HUES64 (cell line): ENCODE data around the gene MSI2.

Experiments
- H3K27ac ChIP-seq: 2 replicates; pipeline ENCODE4 v1.7.0; 2013; ENCODE audit warnings: low read depth, low read length, inconsistent platforms
- H3K27me3 ChIP-seq: 2 replicates; pipeline ENCODE4 v1.6.1; 2013; ENCODE audit warnings: mild to moderate bottlenecking, low read length; ENCODE audit not compliant: insufficient read depth
- H3K36me3 ChIP-seq: 2 replicates; pipeline ENCODE4 v1.6.1; 2013; ENCODE audit warnings: mild to moderate bottlenecking, low read length; ENCODE audit not compliant: insufficient read depth
- H3K4me1 ChIP-seq: 2 replicates; pipeline ENCODE4 v1.6.1; 2013; ENCODE audit warnings: mild to moderate bottlenecking, low read length, moderate library complexity; ENCODE audit not compliant: insufficient read depth
- H3K4me3 ChIP-seq: 2 replicates; pipeline ENCODE4 v1.5.1; 2013; ENCODE audit warnings: mild to moderate bottlenecking, low read length, moderate library complexity
- H3K9ac ChIP-seq: 2 replicates; pipeline ENCODE4 v1.6.1; 2013; ENCODE audit warnings: mild to moderate bottlenecking, low read depth, low read length
- H3K9me3 ChIP-seq: 2 replicates; pipeline ENCODE4 v1.6.1; 2013; ENCODE audit warnings: low read depth, low read length; ENCODE audit not compliant: insufficient read depth
- WGBS: fragments of 150-250, 120-280 bp; methylation state at CpG from one replicate; pipeline ENCODE4 v1.1.7; 2013; ENCODE audit warnings: missing lambda C conversion rate; 5-methylcytosine and 5-hydroxymethylcytosine counted together

MSI2 gene

GRCh38 chr17:57445772-57446472, 189.6 kb downstream of the MSI2 start:
- Histone ChIP-seq H3K9me3 (no peaks in the 10 kb centered on the region), H3K9ac (no peak overlapping the region), H3K36me3 (no peaks in the 10 kb centered on the region), H3K4me3 (no peak overlapping the region), H3K4me1 (peaks cover 15% of the 10 kb centered on the region), H3K27ac (no peak overlapping the region), H3K27me3 (no peaks in the 10 kb centered on the region)
- 91% methylated on average over 17 of the region's 17 CpGs for whole genome bisulfite sequencing

- H3K4me3 ChIP-seq, result no peak overlapping the region
- 95% methylated on average over 10 of the region's 10 CpGs for WGBS
- no peak overlapping the region for H3K27ac ChIP-seq
- H3K27me3 ChIP-seq, result no peaks in the 10 kb centered on the region
- no peaks in the 10 kb centered on the region for H3K36me3 ChIP-seq
- H3K9me3 ChIP-seq, result no peaks in the 10 kb centered on the region
- no peak overlapping the region for H3K9ac ChIP-seq
- 0 out of 2 replicates have a peak, but pooled peaks cover 5% of the 10 kb centered on the region for H3K4me1 ChIP-seq
These were observed 191.2 kb downstream of the MSI2 start for GRCh38 chr17:57447357-57447989.

- Histone ChIP-seq H3K4me1 (0 out of 2 replicates have a peak, but pooled peaks cover 5% of the 10 kb centered on the region), H3K9me3 (no peaks in the 10 kb centered on the region), H3K4me3 (no peak overlapping the region), H3K27me3 (no peaks in the 10 kb centered on the region), H3K9ac (no peak overlapping the region), H3K36me3 (no peaks in the 10 kb centered on the region), H3K27ac (no peak overlapping the region)
- 95% methylated on average over 10 of the region's 10 CpGs for WGBS
These were observed 191.9 kb downstream of the MSI2 start for GRCh38 chr17:57447990-57448758.

- Histone ChIP-seq H3K36me3 (no peaks in the 10 kb centered on the region), H3K4me1 (0 out of 2 replicates have a peak, but pooled peaks cover 5% of the 10 kb centered on the region), H3K4me3 (no peak overlapping the region), H3K9me3 (no peaks in the 10 kb centered on the region), H3K27me3 (no peaks in the 10 kb centered on the region), H3K9ac (no peak overlapping the region), H3K27ac (no peak overlapping the region)
- WGBS, result 94% methylated on average over 7 of the region's 7 CpGs
These were observed 192.5 kb downstream of the MSI2 start for GRCh38 chr17:57448759-57449283.

- WGBS, result 95% methylated on average over 8 of the region's 8 CpGs
- no peak overlapping the region for H3K4me3 ChIP-seq
- no peaks in the 10 kb centered on the region for H3K27me3 ChIP-seq
- H3K9me3 ChIP-seq, result no peaks in the 10 kb centered on the region
- H3K4me1 ChIP-seq, result peaks cover 4% of the 10 kb centered on the region; the same call in 1 of the 2 replicates
- H3K9ac ChIP-seq, result no peak overlapping the region
- no peak overlapping the region for H3K27ac ChIP-seq
- H3K36me3 ChIP-seq, result no peaks in the 10 kb centered on the region
These were observed 194.9 kb downstream of the MSI2 start for GRCh38 chr17:57451191-57451590.

GRCh38 chr17:57451643-57452042, 195.3 kb downstream of the MSI2 start:
- Histone ChIP-seq H3K9me3 (no peaks in the 10 kb centered on the region), H3K27me3 (no peaks in the 10 kb centered on the region), H3K4me3 (no peak overlapping the region), H3K4me1 (peaks cover 4% of the 10 kb centered on the region; the same call in 1 of the 2 replicates), H3K9ac (no peak overlapping the region), H3K27ac (no peak overlapping the region), H3K36me3 (no peaks in the 10 kb centered on the region)
- 94% methylated on average over 7 of the region's 7 CpGs for WGBS

- Histone ChIP-seq H3K4me3 (no peak overlapping the region), H3K27me3 (no peaks in the 10 kb centered on the region), H3K27ac (no peak overlapping the region), H3K9me3 (no peaks in the 10 kb centered on the region), H3K36me3 (no peaks in the 10 kb centered on the region), H3K4me1 (peaks cover 4% of the 10 kb centered on the region; the same call in 1 of the 2 replicates), H3K9ac (no peak overlapping the region)
- WGBS, result 94% methylated on average over 7 of the region's 7 CpGs
These were observed 197.6 kb downstream of the MSI2 start for GRCh38 chr17:57453841-57454425.

- no peaks in the 10 kb centered on the region for H3K9me3 ChIP-seq
- 94% methylated on average over 5 of the region's 5 CpGs for WGBS
- no peaks in the 10 kb centered on the region for H3K36me3 ChIP-seq
- H3K27me3 ChIP-seq, result no peaks in the 10 kb centered on the region
- no peak overlapping the region for H3K27ac ChIP-seq
- no peak overlapping the region for H3K9ac ChIP-seq
- H3K4me3 ChIP-seq, result no peak overlapping the region
- H3K4me1 ChIP-seq, result peaks cover 4% of the 10 kb centered on the region; the same call in 1 of the 2 replicates
These were observed 198.4 kb downstream of the MSI2 start for GRCh38 chr17:57454729-57455062.

- Histone ChIP-seq H3K4me3 (no peak overlapping the region), H3K9ac (no peak overlapping the region), H3K9me3 (no peaks in the 10 kb centered on the region), H3K27ac (no peak overlapping the region), H3K36me3 (no peaks in the 10 kb centered on the region), H3K27me3 (no peaks in the 10 kb centered on the region), H3K4me1 (peaks cover 4% of the 10 kb centered on the region; the same call in 1 of the 2 replicates)
- WGBS, result 86% methylated on average over 25 of the region's 25 CpGs
These were observed 199.0 kb downstream of the MSI2 start for GRCh38 chr17:57455063-57455914.

- no peaks in the 10 kb centered on the region for H3K36me3 ChIP-seq
- WGBS, result 97% methylated on average over 3 of the region's 3 CpGs
- no peaks in the 10 kb centered on the region for H3K9me3 ChIP-seq
- no peak overlapping the region for H3K9ac ChIP-seq
- H3K4me1 ChIP-seq, result peaks cover 4% of the 10 kb centered on the region; the same call in 1 of the 2 replicates
- H3K4me3 ChIP-seq, result no peak overlapping the region
- H3K27ac ChIP-seq, result no peak overlapping the region
- H3K27me3 ChIP-seq, result no peaks in the 10 kb centered on the region
These were observed 200.3 kb downstream of the MSI2 start for GRCh38 chr17:57456622-57457021.
